Mesodermal cell (in vitro differentiated cells): Measurements from ENCODE around the gene CMAS.
"Not testable (repeated sequence)": the region's sequence is repeated elsewhere in the genome, so short reads cannot be mapped to it uniquely, and the experiment has no call there.

Source experiments
- H3K27ac ChIP-seq: 2 replicates; pipeline ENCODE4 v1.7.0; 2013; ENCODE audit warnings: mild to moderate bottlenecking, low read depth, low read length, moderate library complexity; ENCODE audit not compliant: severe bottlenecking
- H3K36me3 ChIP-seq: 2 replicates; pipeline ENCODE4 v1.7.1; 2013; ENCODE audit warnings: mild to moderate bottlenecking, low read length, moderate library complexity; ENCODE audit not compliant: control insufficient read depth, insufficient read depth
- H3K4me1 ChIP-seq: one replicate; pipeline ENCODE4 v1.7.1; 2013; ENCODE audit warnings: mild to moderate bottlenecking, low read length; ENCODE audit not compliant: insufficient read depth, control insufficient read depth, poor library complexity, severe bottlenecking
- H3K4me3 ChIP-seq: 2 replicates; pipeline ENCODE4 v1.7.0; 2013; ENCODE audit warnings: low read length, control low read depth, mild to moderate bottlenecking; ENCODE audit not compliant: insufficient read depth, poor library complexity, severe bottlenecking; ENCODE audit errors: extremely low read depth
- H3K9me3 ChIP-seq: 2 replicates; pipeline ENCODE4 v1.7.1; 2013; ENCODE audit warnings: mild to moderate bottlenecking, low read length, moderate library complexity; ENCODE audit not compliant: control insufficient read depth
- WGBS, 2 experiments: methylation state at CpG; one replicate each; pipeline ENCODE4 v1.1.5; 2013; ENCODE audit warnings: missing lambda C conversion rate in 2 of 2; ENCODE audit not compliant: insufficient coverage in 2 of 2; 5-methylcytosine and 5-hydroxymethylcytosine counted together

CMAS gene

DNA sequence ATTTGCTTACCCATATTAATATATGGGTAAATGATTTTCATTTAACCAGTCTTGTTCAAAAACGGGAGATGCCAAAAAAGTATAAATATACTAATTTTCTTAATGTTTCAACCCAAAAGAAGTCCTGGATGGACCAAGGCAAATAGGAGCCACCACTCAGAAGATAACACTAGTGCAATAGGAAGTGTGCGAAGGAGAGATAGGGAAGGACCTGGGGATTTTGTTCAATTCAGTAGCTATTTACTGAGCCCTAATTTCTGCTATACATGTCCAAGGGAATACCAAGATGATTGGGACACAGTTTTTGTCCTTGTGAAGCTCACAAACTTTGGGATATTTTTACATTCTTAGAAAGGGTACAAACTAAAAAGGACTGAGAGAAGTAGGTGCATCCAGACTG lies 1.5 kb downstream of the CMAS start:
- Histone ChIP-seq H3K36me3 (peaks cover 16% of the 10 kb centered on the region), H3K4me1 (peaks cover 19% of the 10 kb centered on the region), H3K4me3 (no peak overlapping the region), H3K27ac (no peak overlapping the region), H3K9me3 (no peaks in the 10 kb centered on the region)
- WGBS, 2 experiments: 83 to 100% methylated on average over 1 of the region's 2 CpGs

DNA sequence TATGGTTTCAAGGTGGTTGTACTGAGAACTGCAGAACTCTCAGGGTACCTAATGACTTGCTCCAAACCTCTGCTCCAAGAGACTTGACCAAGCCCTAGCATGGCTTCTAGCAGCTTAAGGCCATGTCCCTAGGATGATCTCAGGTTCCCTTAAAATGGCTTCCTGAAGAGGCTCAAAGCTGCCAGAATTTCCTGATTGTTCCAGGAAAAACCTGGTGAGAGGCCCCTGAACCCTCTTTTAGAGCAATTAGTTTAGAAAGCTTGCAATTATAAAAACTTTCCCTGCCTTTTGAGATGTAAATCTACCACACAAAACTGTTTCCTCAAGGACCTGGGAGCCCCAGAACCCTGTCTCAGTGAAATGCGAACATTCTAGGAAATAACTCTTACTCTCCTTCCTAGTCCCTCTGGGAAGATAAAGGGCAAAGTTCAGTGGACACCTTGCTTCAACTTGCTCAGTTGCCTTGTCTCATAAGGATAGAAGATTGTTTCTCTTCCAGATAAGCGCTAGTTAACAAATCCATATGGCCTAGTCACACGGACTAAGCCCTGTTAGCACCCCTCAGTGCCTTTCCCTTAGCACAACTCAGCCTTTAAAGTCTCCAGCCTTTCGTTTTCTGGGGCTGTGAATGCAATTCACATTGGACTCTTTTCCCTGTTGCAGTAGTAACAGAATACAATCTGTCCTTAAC lies 2.5 kb downstream of the CMAS start:
- 68 to 71% methylated on average over 2 to 3 of the region's 4 CpGs for WGBS, 2 experiments
- Histone ChIP-seq H3K9me3 (no peaks in the 10 kb centered on the region), H3K36me3 (peaks cover 16% of the 10 kb centered on the region), H3K4me3 (no peak overlapping the region), H3K4me1 (peaks cover 14% of the 10 kb centered on the region), H3K27ac (no peak overlapping the region)

GRCh38 chr12:22050078-22050477 lies 4.1 kb downstream of the CMAS start:
- Histone ChIP-seq H3K9me3 (no peaks in the 10 kb centered on the region), H3K4me3 (no peak overlapping the region), H3K4me1 (peaks cover 6% of the 10 kb centered on the region), H3K36me3 (peaks cover 16% of the 10 kb centered on the region), H3K27ac (no peak overlapping the region)
- WGBS, 2 experiments: 91 to 97% methylated on average over 3 of the region's 4 CpGs

DNA sequence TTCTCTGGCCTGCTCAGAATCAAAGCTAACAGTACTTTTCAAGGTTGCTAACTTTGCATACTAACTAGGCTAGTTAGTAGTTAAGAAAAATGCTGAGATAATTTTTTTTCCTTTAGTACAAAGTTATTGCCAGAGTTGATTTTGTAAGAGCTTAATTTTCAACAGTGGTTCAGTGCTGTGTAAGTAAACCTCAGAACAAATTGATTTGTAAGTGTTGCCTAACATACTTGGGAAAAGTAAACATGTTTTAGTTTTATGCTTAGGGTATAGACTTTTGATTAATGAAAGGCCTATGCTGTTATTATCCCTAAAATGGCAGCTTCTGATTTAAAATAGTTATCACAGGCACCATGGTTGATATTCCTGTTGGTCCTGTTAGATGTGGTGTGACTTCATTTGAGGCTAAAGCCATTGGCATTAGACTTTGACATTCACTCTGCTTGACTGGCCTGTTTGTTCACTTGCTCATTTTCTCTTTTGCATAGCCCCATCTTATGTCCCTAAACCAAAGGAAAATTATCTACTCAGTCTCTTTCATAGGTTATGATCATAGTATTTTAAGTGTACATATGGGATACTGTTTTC lies 5.2 kb downstream of the CMAS start:
- H3K9me3 ChIP-seq: no peaks in the 10 kb centered on the region
- peaks cover 6% of the 10 kb centered on the region for H3K4me1 ChIP-seq
- H3K4me3 ChIP-seq: no peak overlapping the region
- H3K27ac ChIP-seq: no peak overlapping the region
- peaks cover 25% of the 10 kb centered on the region for H3K36me3 ChIP-seq

- H3K4me1 ChIP-seq, H3K4me3 ChIP-seq, H3K9me3 ChIP-seq, H3K27ac ChIP-seq: not testable (repeated sequence)
- H3K36me3 ChIP-seq: peaks cover 37% of the 10 kb centered on the region
- WGBS, 2 experiments: 83 to 100% methylated on average over 2 to 3 of the region's 6 CpGs
Observed at GRCh38 chr12:22052994-22053393, 7.0 kb downstream of the CMAS start.

DNA sequence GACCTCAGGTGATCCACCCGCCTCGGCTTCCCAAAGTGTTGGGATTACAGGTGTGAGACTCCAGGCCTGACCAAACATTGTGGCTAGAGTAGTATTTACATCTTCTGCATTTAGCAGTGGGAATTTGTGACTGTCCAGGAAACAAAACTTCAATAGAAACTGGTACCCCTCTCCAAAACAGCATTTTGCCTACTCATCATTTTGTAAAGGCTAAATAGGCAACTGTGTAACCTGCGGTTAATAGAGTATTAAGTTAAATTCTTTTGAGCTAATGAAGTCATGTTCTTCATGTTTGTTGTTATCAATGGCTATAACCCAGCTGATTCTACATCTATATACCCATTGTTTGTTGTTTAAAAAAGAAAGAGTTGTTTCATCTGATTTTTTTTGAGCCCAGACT lies 8.1 kb downstream of the CMAS start:
- WGBS, 2 experiments: 83 to 100% methylated on average over 2 of the region's 3 CpGs
- Histone ChIP-seq H3K9me3 (no peaks in the 10 kb centered on the region), H3K27ac (no peak overlapping the region), H3K4me3 (no peak overlapping the region), H3K4me1 (no peaks in the 10 kb centered on the region), H3K36me3 (peaks cover 39% of the 10 kb centered on the region)

DNA sequence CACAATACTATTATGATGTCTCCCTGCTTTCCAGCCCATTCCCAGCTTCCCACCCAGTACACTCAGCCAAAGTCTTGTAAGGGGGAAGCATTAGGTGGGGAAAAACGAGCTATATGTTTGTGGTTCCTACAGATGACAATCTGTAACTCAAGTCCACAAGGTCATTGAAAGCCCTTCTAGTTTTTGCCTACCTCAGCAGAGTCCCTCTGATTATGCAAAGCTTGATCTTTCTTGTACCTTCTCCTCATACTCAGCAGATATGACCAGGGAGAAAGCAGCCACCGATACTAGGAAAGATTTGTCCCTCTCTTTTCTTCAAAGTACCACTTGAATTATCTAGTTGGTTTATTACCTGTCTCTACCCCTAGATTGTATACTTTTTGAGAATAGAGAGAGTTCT lies 10.6 kb downstream of the CMAS start:
- H3K36me3 ChIP-seq: peaks cover 38% of the 10 kb centered on the region
- WGBS, 2 experiments: 90% methylated on average over 2 of the region's 2 CpGs; no CpG with 5 or more reads in 1 of the 2 experiments
- no peaks in the 10 kb centered on the region for H3K9me3 ChIP-seq
- H3K27ac ChIP-seq: no peak overlapping the region
- no peaks in the 10 kb centered on the region for H3K4me1 ChIP-seq
- H3K4me3 ChIP-seq: no peak overlapping the region

DNA sequence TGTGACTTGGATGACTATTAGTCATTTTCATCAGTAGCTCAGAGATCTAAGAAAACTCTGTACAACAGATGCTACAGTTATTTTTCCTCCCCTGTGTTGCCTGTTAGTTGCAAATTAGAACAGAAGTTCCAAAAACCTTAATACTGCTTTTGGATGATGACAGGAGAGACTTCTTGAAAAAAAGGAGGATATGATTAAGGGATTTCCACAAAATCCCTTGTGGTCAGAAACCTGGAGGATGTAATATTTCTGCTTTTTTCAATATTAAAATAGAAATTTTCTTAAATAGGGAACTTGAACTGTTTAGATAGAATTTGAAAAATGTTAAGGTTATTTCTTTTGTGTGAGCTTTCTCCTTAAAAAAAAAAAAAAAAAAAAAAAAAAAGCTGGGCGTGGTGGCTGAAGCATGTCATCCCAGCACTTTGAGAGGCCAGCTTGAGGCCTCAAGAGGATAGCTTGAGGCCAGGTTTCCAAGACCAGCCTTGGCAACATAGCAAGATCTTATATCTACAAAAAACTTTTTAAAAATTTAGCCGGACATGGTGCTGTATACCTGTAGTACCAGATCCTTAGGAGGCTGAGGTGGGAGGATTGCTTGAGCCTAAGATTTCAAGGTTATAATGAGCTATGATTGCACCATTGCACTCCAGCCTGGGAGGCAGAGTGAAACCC lies 14.1 kb downstream of the CMAS start:
- no peaks in the 10 kb centered on the region for H3K9me3 ChIP-seq
- H3K4me1 ChIP-seq: no peaks in the 10 kb centered on the region
- no peak overlapping the region for H3K27ac ChIP-seq
- no peak overlapping the region for H3K4me3 ChIP-seq
- H3K36me3 ChIP-seq: peaks cover 53% of the 10 kb centered on the region
- no CpG with 5 or more reads among the region's 2 CpGs for WGBS, 2 experiments

GRCh38 chr12:22064968-22065367 lies 18.9 kb downstream of the CMAS start:
- Histone ChIP-seq H3K4me1 (no peaks in the 10 kb centered on the region), H3K27ac (no peak overlapping the region), H3K36me3 (peaks cover 30% of the 10 kb centered on the region), H3K9me3 (no peaks in the 10 kb centered on the region), H3K4me3 (no peak overlapping the region)
- 97 to 100% methylated on average over 4 of the region's 4 CpGs for WGBS, 2 experiments

- 100% methylated on average over 1 of the region's 2 CpGs for WGBS, 2 experiments
- peaks cover 21% of the 10 kb centered on the region for H3K36me3 ChIP-seq
Observed at GRCh38 chr12:22066310-22066709, 20.3 kb downstream of the CMAS start.

DNA sequence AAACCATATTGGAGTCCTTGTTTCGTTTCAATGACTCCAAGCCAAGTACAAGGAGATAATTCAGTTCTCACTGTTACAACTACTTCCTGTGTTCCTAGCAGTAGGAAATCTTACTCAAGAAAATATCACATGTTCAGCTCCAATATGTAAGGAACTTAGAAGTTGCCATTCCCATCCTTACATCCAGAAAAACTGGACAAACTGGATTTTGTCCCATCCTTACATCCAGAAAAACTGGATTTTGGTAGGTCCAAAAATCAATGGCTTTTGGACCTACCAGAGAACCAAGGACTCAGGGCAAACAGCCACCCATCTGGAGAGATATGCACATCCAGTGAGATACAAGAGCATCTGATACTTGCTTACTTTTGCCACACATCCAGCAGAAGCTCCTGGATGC lies 23.8 kb downstream of the CMAS start:
- H3K27ac ChIP-seq: no peak overlapping the region
- peaks cover 9% of the 10 kb centered on the region for H3K36me3 ChIP-seq
- no peaks in the 10 kb centered on the region for H3K4me1 ChIP-seq
- H3K9me3 ChIP-seq: peaks cover 5% of the 10 kb centered on the region
- WGBS, 2 experiments: no CpG with 5 or more reads among the region's 1 CpG
- no peak overlapping the region for H3K4me3 ChIP-seq

More at GRCh38 chr12:22066310-22066709, 20.3 kb downstream of the CMAS start:
- H3K9me3 ChIP-seq: no peaks in the 10 kb centered on the region
- H3K4me3 ChIP-seq: no peak overlapping the region
- H3K27ac ChIP-seq: no peak overlapping the region
- H3K4me1 ChIP-seq: no peaks in the 10 kb centered on the region
